ENCODE results near the gene LAX1. TPM values are rescaled to one million over a fixed set of nuclear protein-coding genes. Genes with fewer than 3 reads are reported as not detected.
A peak's percentile ranks its signal among the peaks of the same experiment; 100 is the strongest.
"Not testable (repeated sequence)": the region's sequence is repeated elsewhere in the genome, so short reads cannot be mapped to it uniquely, and the experiment has no call there.

The LAX1 gene
- total and polyA plus RNA-seq, 5 donors from 2014 or later = 33.5 to 53.0 (median 41.5) TPM

GRCh38 chr1:203743091-203743571, 21.9 kb upstream of the LAX1 start:
- Mint-ChIP-seq H3K27ac (peak overlapping the region; percentile 38 to 70 (median 49)), H3K27me3 (no peaks in the 10 kb centered on the region), H3K4me3 (peak overlapping the region in 1 of 4 donors; percentile 8), H3K36me3 (peaks cover 48% of the 10 kb centered on the region), H3K4me1 (peaks cover 15 to 26% (median 17%) of the 10 kb centered on the region in 4 donors), H3K9me3 (no peaks in the 10 kb centered on the region)
- Histone ChIP-seq H3K4me3 (ENCODE audit: low read depth, low read length) (no peak overlapping the region), H3K4me1 (ENCODE audit: control insufficient read depth, insufficient read depth, low read length, poor library complexity, severe bottlenecking) (peaks cover 10% of the 10 kb centered on the region), H3K27me3 (ENCODE audit: control insufficient read depth, insufficient read depth, low read length) (no peaks in the 10 kb centered on the region), H3K36me3 (ENCODE audit: control insufficient read depth, insufficient read depth, low read length) (peaks cover 45% of the 10 kb centered on the region), H3K27ac (ENCODE audit: insufficient read depth, low read length, poor library complexity, severe bottlenecking) (no peak overlapping the region), H3K9me3 (ENCODE audit: control insufficient read depth in 2 of 2, low read length in 2 of 2) (no peaks in the 10 kb centered on the region)
- DNase-seq = no peak
- ATAC-seq (ENCODE audit: low read depth in 2 of 2) = no peak

DNA sequence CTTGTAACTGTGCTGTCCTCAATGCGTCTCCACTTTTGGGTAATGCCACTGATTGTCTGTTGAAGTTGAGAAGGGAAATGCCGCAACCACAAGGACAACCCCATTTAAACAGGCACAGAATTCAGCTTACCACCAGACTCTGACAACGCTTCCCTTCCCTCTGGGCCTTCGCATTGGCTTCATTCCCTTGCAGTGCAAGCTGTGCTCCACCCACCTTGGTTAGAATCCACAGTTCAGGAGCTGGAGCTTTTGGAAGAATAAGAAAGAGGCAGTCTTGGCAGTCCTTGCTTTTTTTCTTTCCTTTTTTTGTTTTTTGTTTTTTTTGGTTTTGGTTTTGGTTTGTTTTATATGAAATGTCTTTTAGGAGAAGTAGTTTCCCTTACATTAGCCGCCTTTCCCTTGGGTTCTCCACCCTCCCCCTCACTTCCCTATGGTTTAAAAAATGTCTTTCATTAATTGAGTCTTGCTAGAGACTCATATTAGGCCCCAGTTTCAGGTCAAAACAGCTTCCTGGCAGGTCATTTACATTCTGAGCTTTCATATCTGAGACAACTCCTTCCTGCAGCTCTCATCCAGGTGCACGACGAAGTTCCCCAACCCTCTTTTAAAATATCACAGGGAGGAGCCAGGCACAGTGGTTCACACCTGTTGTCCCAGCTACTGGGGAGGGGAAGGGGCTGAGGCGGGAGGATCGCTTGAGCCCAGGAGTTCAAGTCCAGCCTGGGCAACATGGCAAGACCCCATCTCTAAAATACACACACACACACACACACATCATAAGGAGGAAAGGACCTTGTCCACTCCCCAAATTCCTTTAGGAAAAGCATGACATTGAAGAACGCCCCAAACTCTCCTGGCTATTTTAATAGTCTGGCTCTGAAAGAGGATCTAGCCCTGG, 20.7 kb upstream of the LAX1 start:
- H3K9me3 Mint-ChIP-seq = no peaks in the 10 kb centered on the region
- H3K4me1 Mint-ChIP-seq = peaks cover 15 to 26% (median 16%) of the 10 kb centered on the region in 4 donors
- Histone ChIP-seq H3K4me3 (ENCODE audit: low read depth, low read length) (peak overlapping the region; percentile 43), H3K27me3 (ENCODE audit: control insufficient read depth, insufficient read depth, low read length) (no peaks in the 10 kb centered on the region), H3K9me3 (ENCODE audit: control insufficient read depth in 2 of 2, low read length in 2 of 2) (no peaks in the 10 kb centered on the region), H3K27ac (ENCODE audit: insufficient read depth, low read length, poor library complexity, severe bottlenecking) (peak overlapping the region; percentile 48), H3K36me3 (ENCODE audit: control insufficient read depth, insufficient read depth, low read length) (peaks cover 33% of the 10 kb centered on the region), H3K4me1 (ENCODE audit: control insufficient read depth, insufficient read depth, low read length, poor library complexity, severe bottlenecking) (peaks cover 10% of the 10 kb centered on the region)
- ATAC-seq (ENCODE audit: low read depth in 2 of 2) = peak; percentile 51 to 52
- peak overlapping the region in 3 of 4 donors; percentile 13 to 70 (median 54) for H3K4me3 Mint-ChIP-seq
- H3K36me3 Mint-ChIP-seq = peaks cover 36% of the 10 kb centered on the region
- H3K27me3 Mint-ChIP-seq = no peaks in the 10 kb centered on the region
- DNase-seq = peak in 2 of 3 donors; percentile 15 to 53
- peak overlapping the region; percentile 70 to 81 (median 79) for H3K27ac Mint-ChIP-seq

DNA sequence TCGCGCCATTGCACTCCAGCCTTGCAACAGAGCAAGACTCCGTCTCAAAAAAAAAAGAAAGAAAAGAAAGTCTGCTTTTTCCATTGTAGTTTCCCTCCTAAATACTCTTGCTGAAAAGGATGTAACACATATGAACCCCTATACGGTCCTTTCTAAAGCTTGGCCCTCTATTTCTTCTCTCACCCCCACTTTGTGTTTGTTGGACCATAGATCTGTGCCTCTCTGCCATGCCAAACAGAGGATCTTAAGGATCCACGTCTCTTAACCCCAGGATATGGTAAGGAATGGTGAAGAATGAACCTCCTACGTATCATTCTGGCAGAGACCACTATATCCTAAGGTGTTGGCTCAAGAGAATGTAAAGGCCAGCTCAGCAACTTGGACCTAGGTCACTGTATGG, 18.7 kb upstream of the LAX1 start:
- no peaks in the 10 kb centered on the region for H3K27me3 ChIP-seq (ENCODE audit: control insufficient read depth, insufficient read depth, low read length)
- Mint-ChIP-seq H3K36me3 (peaks cover 19% of the 10 kb centered on the region), H3K9me3 (no peaks in the 10 kb centered on the region), H3K27ac (no peak overlapping the region), H3K27me3 (no peaks in the 10 kb centered on the region), H3K4me1 (peaks cover 12 to 26% (median 16%) of the 10 kb centered on the region in 4 donors), H3K4me3 (peak overlapping the region in 1 of 4 donors; percentile 34)
- H3K9me3 ChIP-seq (ENCODE audit: control insufficient read depth in 2 of 2, low read length in 2 of 2) = no peaks in the 10 kb centered on the region
- peaks cover 13% of the 10 kb centered on the region for H3K36me3 ChIP-seq (ENCODE audit: control insufficient read depth, insufficient read depth, low read length)
- DNase-seq (no peak), ATAC-seq (ENCODE audit: low read depth in 2 of 2) (no peak)
- H3K27ac ChIP-seq (ENCODE audit: insufficient read depth, low read length, poor library complexity, severe bottlenecking) = no peak overlapping the region
- H3K4me1 ChIP-seq (ENCODE audit: control insufficient read depth, insufficient read depth, low read length, poor library complexity, severe bottlenecking) = peaks cover 10% of the 10 kb centered on the region
- H3K4me3 ChIP-seq (ENCODE audit: low read depth, low read length) = no peak overlapping the region

- Mint-ChIP-seq H3K36me3 (peaks cover 9% of the 10 kb centered on the region), H3K4me1 (peaks cover 6 to 32% (median 19%) of the 10 kb centered on the region in 4 donors), H3K27ac (no peak overlapping the region), H3K27me3 (no peaks in the 10 kb centered on the region), H3K4me3 (no peak overlapping the region), H3K9me3 (no peaks in the 10 kb centered on the region)
- DNase-seq = no peak
- Histone ChIP-seq H3K27ac (ENCODE audit: insufficient read depth, low read length, poor library complexity, severe bottlenecking) (no peak overlapping the region), H3K4me1 (ENCODE audit: control insufficient read depth, insufficient read depth, low read length, poor library complexity, severe bottlenecking) (peaks cover 24% of the 10 kb centered on the region), H3K27me3 (ENCODE audit: control insufficient read depth, insufficient read depth, low read length) (no peaks in the 10 kb centered on the region), H3K9me3 (ENCODE audit: control insufficient read depth in 2 of 2, low read length in 2 of 2) (no peaks in the 10 kb centered on the region), H3K4me3 (ENCODE audit: low read depth, low read length) (no peak overlapping the region), H3K36me3 (ENCODE audit: control insufficient read depth, insufficient read depth, low read length) (no peaks in the 10 kb centered on the region)
- no peak for ATAC-seq (ENCODE audit: low read depth in 2 of 2)
Observed at GRCh38 chr1:203751051-203751450, 13.9 kb upstream of the LAX1 start.

DNA sequence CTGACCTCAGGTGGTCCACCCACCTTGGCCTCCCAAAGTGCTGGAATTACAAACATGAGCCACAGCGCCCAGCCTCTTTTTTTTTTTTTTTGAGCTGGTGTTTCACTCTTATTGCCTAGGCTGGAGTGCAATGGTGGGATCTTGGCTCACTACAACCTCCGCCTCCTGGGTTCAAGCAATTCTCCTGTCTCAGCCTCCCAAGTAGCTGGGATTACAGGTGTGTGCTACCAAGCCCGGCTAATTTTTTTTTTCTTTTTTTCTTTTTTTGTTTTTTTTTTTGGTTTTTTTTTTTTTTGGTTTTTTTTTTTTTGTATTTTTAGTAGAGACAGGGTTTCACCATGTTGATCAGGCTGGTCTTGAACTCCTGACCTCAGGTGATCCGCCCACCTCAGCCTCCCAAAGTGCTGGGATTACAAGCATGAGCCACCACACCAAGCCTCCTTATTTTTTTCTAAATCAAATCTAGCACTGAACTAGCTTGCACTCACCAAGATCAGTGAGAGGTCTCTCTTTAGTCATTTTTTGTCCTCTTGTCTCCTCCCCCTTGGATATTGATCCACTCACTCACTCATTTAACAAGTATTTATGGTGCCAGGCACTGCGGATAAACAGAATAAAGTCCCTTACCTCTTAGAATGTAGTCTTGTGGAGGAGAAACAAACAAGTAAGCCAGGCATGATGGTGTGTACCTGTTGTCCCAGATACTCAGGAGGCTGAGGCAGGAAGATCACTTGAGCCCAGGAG, 13.2 kb upstream of the LAX1 start:
- not testable (repeated sequence) for H3K4me3 Mint-ChIP-seq, H3K27ac Mint-ChIP-seq
- H3K4me1 Mint-ChIP-seq = peaks cover 6 to 39% (median 22%) of the 10 kb centered on the region in 4 donors

GRCh38 chr1:203754455-203754864, 10.5 kb upstream of the LAX1 start:
- Mint-ChIP-seq H3K9me3 (no peaks in the 10 kb centered on the region), H3K36me3 (peaks cover 3% of the 10 kb centered on the region)
- DNase-seq = peak in 2 of 3 donors; percentile 32 to 84

More for the DNA sequence above, 13.2 kb upstream of the LAX1 start:
- H3K27me3 Mint-ChIP-seq; ATAC-seq (ENCODE audit: low read depth in 2 of 2); H3K9me3 ChIP-seq (ENCODE audit: control insufficient read depth in 2 of 2, low read length in 2 of 2); H3K36me3 ChIP-seq (ENCODE audit: control insufficient read depth, insufficient read depth, low read length); H3K4me3 ChIP-seq (ENCODE audit: low read depth, low read length); H3K27me3 ChIP-seq (ENCODE audit: control insufficient read depth, insufficient read depth, low read length); H3K27ac ChIP-seq (ENCODE audit: insufficient read depth, low read length, poor library complexity, severe bottlenecking); H3K36me3 Mint-ChIP-seq; H3K9me3 Mint-ChIP-seq; DNase-seq: not testable (repeated sequence)
- peaks cover 31% of the 10 kb centered on the region for H3K4me1 ChIP-seq (ENCODE audit: control insufficient read depth, insufficient read depth, low read length, poor library complexity, severe bottlenecking)

DNA sequence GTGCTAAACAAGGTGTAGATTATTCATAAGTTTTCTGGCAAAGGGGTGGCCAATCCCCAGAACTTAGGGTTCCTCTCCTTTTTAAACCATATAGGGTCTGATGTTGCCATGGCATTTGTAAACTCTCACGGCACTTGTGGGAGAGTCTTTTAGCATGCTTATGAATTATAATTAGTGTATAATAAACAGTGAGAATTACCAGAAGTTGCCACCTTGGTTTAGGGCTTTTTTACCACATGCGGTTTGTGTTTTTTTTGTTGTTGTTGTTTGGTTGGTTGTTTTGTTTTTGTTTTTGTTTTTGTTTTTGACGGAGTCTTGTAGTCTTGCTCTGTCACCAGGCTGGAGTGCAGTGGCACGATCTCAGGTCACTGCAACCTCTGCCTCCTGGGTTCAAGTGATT, 8.9 kb upstream of the LAX1 start:
- H3K9me3 ChIP-seq (ENCODE audit: control insufficient read depth in 2 of 2, low read length in 2 of 2) = no peaks in the 10 kb centered on the region
- peaks cover 32% of the 10 kb centered on the region for H3K4me1 ChIP-seq (ENCODE audit: control insufficient read depth, insufficient read depth, low read length, poor library complexity, severe bottlenecking)
- no peak overlapping the region for H3K4me3 ChIP-seq (ENCODE audit: low read depth, low read length)
- DNase-seq = no peak
- Mint-ChIP-seq H3K4me1 (peaks cover 6 to 51% (median 22%) of the 10 kb centered on the region in 4 donors), H3K27ac (peak overlapping the region; percentile 16 to 69 (median 49)), H3K9me3 (no peaks in the 10 kb centered on the region), H3K4me3 (peak overlapping the region in 2 of 4 donors; percentile 7 to 68), H3K27me3 (no peaks in the 10 kb centered on the region), H3K36me3 (peaks cover 3% of the 10 kb centered on the region)
- ATAC-seq (ENCODE audit: low read depth in 2 of 2) = peak in 1 of 2 donors; percentile 49
- no peaks in the 10 kb centered on the region for H3K27me3 ChIP-seq (ENCODE audit: control insufficient read depth, insufficient read depth, low read length)
- no peaks in the 10 kb centered on the region for H3K36me3 ChIP-seq (ENCODE audit: control insufficient read depth, insufficient read depth, low read length)
- H3K27ac ChIP-seq (ENCODE audit: insufficient read depth, low read length, poor library complexity, severe bottlenecking) = no peak overlapping the region

More at GRCh38 chr1:203754455-203754864, 10.5 kb upstream of the LAX1 start:
- Histone ChIP-seq H3K4me3 (ENCODE audit: low read depth, low read length) (peak overlapping the region; percentile 51), H3K9me3 (ENCODE audit: control insufficient read depth in 2 of 2, low read length in 2 of 2) (no peaks in the 10 kb centered on the region), H3K36me3 (ENCODE audit: control insufficient read depth, insufficient read depth, low read length) (no peaks in the 10 kb centered on the region), H3K27me3 (ENCODE audit: control insufficient read depth, insufficient read depth, low read length) (no peaks in the 10 kb centered on the region), H3K27ac (ENCODE audit: insufficient read depth, low read length, poor library complexity, severe bottlenecking) (peak overlapping the region; percentile 42), H3K4me1 (ENCODE audit: control insufficient read depth, insufficient read depth, low read length, poor library complexity, severe bottlenecking) (peaks cover 32% of the 10 kb centered on the region)
- H3K27ac Mint-ChIP-seq = peak overlapping the region; percentile 83 to 96 (median 90)
- H3K4me1 Mint-ChIP-seq = peaks cover 6 to 42% (median 22%) of the 10 kb centered on the region in 4 donors
- H3K4me3 Mint-ChIP-seq = peak overlapping the region; percentile 43 to 68 (median 58)
- peak; percentile 58 to 61 for ATAC-seq (ENCODE audit: low read depth in 2 of 2)
- H3K27me3 Mint-ChIP-seq = no peaks in the 10 kb centered on the region

Measured in CD4-positive, CD25-positive, alpha-beta regulatory T cell (primary cell).